Lower leg skin (tissue), 4 donors: ENCODE measurements around the gene MPRIP. TPM values are rescaled to one million over a fixed set of nuclear protein-coding genes. Genes with fewer than 3 reads are reported as not detected.

Source experiments
- DNase-seq, 2 donors: peaks; one replicate each; pipeline ENCODE4 v3.0.0-alpha.2; 2019; ENCODE audit warnings: low spot score in 2 of 2
- H3K4me3 ChIP-seq: fragments of 200-600 bp; sonication (generic); 2 replicates; pipeline ENCODE4 v1.5.1; 2017; ENCODE audit warnings: mild to moderate bottlenecking, low read depth; ENCODE audit not compliant: poor library complexity, severe bottlenecking
- POLR2A ChIP-seq, 2 donors: fragments of 450-650 bp; IDR thresholded peaks; one replicate each; pipeline ENCODE4 v1.6.1; 2016 to 2017; ENCODE audit warnings: antibody characterized with exemption in 2 of 2, mild to moderate bottlenecking in 1 of 2, moderate library complexity in 1 of 2
- WGBS, 2 donors: methylation state at CpG; one replicate each; pipeline ENCODE4 v1.1.5; 2018; 5-methylcytosine and 5-hydroxymethylcytosine counted together
- intact Hi-C: fragments of 100-400 bp; cut with DNase I; formaldehyde crosslinking; loops from one replicate; pipeline ENCODE4 v1.15.0; 2023; ENCODE audit warnings: low total_unique reads
- total RNA-seq, 4 donors: library from RNA; depleted of rRNA; stranded (reverse); fragments of >200 nt; gene quantifications; one replicate each; pipeline ENCODE4 v1.1.0, GENCODE V29; 2016
- TF ChIP-seq, protein P1 (sequence below), 3 donors: fragments of 450-650 bp; IDR thresholded peaks; one replicate each; pipeline ENCODE4 v1.5.1; 2016; ENCODE audit warnings: antibody characterized with exemption in 3 of 3, mild to moderate bottlenecking in 3 of 3, moderate library complexity in 2 of 3

The MPRIP gene
- total RNA-seq, 4 donors from 2014 or later, result 128 to 217 (median 141) TPM

- intact Hi-C loops, result no loop called here
- TF ChIP-seq POLR2A (IDR thresholded peaks at IDR 0.05), result no peak
- TF ChIP-seq, protein P1, sequence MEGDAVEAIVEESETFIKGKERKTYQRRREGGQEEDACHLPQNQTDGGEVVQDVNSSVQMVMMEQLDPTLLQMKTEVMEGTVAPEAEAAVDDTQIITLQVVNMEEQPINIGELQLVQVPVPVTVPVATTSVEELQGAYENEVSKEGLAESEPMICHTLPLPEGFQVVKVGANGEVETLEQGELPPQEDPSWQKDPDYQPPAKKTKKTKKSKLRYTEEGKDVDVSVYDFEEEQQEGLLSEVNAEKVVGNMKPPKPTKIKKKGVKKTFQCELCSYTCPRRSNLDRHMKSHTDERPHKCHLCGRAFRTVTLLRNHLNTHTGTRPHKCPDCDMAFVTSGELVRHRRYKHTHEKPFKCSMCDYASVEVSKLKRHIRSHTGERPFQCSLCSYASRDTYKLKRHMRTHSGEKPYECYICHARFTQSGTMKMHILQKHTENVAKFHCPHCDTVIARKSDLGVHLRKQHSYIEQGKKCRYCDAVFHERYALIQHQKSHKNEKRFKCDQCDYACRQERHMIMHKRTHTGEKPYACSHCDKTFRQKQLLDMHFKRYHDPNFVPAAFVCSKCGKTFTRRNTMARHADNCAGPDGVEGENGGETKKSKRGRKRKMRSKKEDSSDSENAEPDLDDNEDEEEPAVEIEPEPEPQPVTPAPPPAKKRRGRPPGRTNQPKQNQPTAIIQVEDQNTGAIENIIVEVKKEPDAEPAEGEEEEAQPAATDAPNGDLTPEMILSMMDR (IDR thresholded peaks at IDR 0.05), result no peak
- peak in 1 of 2 donors; percentile 68 for DNase-seq
- 70 to 76% methylated on average over 6 of the region's 6 CpGs for WGBS, 2 donors
- H3K4me3 ChIP-seq, result no peak overlapping the region
These were observed 9.1 kb downstream of the MPRIP start for GRCh38 chr17:17051380-17051779.

DNA sequence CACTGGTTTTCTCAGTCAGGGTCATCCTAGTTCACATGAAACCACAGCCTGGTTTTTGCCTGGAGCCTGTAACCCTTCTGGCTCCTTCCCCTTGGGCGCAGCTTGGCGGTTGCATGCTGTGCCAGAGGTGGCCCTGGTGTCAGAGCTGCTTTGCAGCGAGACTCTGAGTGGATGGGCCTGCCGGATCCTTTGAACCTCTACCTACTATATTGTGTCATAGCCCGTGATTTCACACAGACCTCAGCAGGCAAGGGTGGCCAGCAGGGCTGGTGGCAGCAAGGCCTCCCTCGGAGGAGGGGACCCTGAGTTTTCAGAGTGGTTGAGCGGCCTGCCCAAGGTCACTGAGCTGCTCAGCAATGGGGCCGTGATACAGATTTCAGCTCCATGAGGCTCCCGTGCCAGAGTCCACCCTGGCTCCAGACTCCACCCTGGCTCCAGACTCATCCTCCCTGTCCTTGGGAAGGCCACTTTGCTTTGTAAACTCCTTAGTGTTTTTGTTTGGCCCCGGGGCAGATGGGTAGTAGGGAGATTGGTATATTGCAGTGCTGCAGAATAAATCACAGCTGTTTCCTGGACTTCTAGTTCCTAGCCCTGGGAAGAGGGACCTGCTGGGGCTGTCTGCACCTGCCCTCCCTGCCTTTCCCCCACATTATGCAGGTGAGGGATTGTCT lies 9.7 kb downstream of the MPRIP start:
- intact Hi-C loops, result no loop called here

DNA sequence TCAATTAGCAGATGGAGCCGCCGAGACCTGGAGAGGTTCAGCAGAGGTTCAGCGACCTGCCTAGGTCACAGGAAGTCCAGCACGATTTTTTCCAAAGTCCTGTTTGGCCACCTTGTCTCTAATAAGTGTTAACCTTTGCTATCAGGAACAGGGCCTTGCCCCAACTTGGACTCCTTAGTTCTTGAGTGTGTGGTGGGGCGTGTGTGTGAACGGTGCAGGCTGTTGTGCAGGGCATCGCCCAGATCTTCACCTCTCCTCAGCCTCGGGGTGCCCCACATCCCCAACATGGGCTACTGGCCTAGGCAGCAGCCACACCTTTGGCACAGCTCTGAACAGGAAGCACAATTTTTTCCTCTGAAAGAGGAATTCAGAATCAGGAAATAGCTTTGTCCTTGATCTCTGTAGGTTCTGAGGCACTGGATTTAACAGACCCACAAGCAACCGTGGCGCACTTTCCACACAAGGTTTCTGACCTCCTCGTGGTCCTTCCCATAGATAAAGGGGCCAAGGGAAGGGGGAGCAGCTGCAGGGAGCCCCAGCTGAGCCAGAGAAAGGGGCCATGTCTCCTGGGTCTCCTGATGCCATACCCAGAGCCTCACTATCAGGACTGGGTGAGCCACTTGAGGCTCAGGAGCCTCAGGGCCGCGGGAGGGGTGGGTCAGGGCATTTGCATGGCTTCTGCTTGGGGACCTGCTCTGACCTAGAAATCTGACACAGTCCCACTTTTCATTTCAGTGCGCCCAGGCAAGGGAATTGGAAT lies 10.4 kb downstream of the MPRIP start:
- DNase-seq, result peak in 1 of 2 donors; percentile 81
- TF ChIP-seq POLR2A (IDR thresholded peaks at IDR 0.05), result no peak
- intact Hi-C loops, result no loop called here
- H3K4me3 ChIP-seq, result no peak overlapping the region
- WGBS, 2 donors, result 33 to 42% methylated on average over 14 of the region's 14 CpGs

More for the DNA sequence above, 9.7 kb downstream of the MPRIP start:
- no peak overlapping the region for H3K4me3 ChIP-seq
- TF ChIP-seq, protein P1 (IDR thresholded peaks at IDR 0.05), result no peak
- TF ChIP-seq POLR2A (IDR thresholded peaks at IDR 0.05), result no peak
- DNase-seq, result peak in 1 of 2 donors; percentile 85
- 45 to 52% methylated on average over 9 to 10 of the region's 10 CpGs for WGBS, 2 donors

DNA sequence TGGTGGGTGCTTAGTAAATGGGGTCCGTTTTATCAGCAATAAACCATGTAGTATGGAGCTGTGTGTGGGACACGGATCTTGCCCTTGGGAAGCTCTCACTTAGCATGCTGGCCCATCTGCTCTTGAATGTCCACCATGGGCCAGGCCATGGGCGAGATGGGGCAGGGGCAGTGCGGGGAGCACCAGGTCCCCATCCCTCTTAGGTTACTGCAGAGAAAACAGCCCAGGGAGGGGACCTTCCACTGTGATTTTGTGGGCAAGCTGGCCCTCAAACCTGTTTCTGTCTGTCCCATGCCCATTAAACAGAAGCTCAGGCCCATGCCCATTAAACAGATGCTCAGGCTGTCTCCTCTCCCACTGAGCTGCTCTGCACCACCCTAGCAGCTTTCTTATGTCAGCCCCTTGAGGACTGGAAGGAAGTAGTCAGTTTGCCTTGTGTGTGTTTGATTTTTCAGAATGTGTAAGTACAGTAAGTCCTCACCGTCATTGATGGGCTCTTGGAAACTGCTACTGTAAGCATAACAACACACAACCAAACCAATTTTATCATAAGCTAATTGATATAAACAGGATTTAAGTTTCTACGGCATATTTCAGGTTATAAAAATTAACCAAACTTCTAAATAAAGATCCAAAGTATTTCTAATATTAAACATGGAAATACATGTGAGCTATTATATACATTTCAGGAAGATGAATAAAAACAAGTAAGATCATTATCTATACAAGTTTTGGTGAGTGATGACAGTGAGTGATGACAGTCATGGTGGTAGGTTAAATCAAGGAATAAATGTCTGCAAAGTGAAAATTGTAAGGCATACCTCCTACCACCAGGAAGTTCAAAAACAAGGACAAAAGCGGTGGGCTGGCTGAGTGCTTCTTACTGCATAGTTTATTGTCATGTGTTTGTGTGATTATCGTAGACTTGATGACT lies 11.5 kb downstream of the MPRIP start:
- H3K4me3 ChIP-seq, result no peak overlapping the region
- TF ChIP-seq, protein P1 (IDR thresholded peaks at IDR 0.05), result no peak
- TF ChIP-seq POLR2A (IDR thresholded peaks at IDR 0.05), result no peak
- peak in 1 of 2 donors; percentile 60 for DNase-seq
- WGBS, 2 donors, result 83 to 86% methylated on average over 8 of the region's 8 CpGs
- intact Hi-C loops, result no loop called here

DNA sequence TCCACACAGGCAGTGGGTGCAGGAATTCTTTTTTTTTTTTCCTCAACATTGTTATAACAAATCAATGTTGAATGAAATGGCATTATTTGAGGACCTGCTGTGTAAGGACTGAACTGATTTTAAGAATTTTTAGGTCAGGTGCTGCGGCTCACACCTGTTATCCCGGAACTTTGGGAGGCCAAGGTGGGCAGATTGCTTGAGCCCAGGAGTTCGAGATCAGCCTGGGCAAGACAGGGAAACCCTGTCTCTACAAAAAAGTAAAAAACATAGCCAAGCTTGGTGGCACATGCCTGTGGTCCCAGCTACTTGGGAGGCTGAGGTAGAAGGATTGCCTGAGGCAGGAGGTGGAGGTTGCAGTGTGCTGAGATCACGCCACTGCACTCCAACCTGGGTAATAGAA lies 12.4 kb downstream of the MPRIP start:
- intact Hi-C loops, result no loop called here
- TF ChIP-seq, protein P1 (IDR thresholded peaks at IDR 0.05), result no peak
- TF ChIP-seq POLR2A (IDR thresholded peaks at IDR 0.05), result no peak
- peak in 1 of 2 donors; percentile 26 for DNase-seq
- WGBS, 2 donors, result 88 to 95% methylated on average over 4 of the region's 4 CpGs
- H3K4me3 ChIP-seq, result no peak overlapping the region
